ENCODE measurements around the gene FLNB. TPM values are rescaled to one million over a fixed set of nuclear protein-coding genes. Genes with fewer than 3 reads are reported as not detected.

FLNB gene
- total RNA-seq, 1 donor from 2014 or later: 521 TPM

DNA sequence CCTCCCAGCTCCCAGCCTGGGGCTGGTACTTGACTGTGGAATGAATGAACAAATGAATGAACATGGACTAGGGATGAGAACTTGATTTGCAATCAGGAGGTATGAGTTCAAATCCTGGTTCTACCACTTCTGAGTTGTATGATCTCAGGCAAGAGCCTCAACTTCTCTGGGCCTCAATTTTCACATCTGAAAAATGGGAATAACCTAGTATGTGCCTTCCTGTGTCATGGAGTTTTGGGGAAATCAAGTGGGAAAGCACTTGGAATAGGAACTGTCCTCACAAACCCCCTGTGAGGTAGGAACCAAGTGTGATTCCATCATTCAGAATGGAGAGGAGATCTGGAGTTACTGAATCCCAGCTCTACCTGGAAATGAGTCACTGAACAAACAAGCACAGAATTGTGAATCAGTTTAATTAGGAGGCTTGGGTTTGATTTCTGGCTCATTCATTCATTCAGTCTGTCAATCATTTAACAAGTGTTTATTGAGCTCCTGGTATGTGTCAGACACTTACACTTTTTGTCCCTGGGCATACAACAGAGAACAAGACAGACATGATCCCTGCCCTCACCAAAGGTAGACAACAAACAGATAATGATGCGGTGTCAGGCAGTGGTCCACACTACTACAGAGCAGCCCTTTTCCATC lies 172.8 kb downstream of the FLNB start:
- no peak for TF ChIP-seq EZH2 (IDR thresholded peaks at IDR 0.05; ENCODE audit: insufficient read depth, low read length)
- TF ChIP-seq, protein P1, sequence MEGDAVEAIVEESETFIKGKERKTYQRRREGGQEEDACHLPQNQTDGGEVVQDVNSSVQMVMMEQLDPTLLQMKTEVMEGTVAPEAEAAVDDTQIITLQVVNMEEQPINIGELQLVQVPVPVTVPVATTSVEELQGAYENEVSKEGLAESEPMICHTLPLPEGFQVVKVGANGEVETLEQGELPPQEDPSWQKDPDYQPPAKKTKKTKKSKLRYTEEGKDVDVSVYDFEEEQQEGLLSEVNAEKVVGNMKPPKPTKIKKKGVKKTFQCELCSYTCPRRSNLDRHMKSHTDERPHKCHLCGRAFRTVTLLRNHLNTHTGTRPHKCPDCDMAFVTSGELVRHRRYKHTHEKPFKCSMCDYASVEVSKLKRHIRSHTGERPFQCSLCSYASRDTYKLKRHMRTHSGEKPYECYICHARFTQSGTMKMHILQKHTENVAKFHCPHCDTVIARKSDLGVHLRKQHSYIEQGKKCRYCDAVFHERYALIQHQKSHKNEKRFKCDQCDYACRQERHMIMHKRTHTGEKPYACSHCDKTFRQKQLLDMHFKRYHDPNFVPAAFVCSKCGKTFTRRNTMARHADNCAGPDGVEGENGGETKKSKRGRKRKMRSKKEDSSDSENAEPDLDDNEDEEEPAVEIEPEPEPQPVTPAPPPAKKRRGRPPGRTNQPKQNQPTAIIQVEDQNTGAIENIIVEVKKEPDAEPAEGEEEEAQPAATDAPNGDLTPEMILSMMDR (IDR thresholded peaks at IDR 0.05; ENCODE audit: insufficient read depth, low read depth, low read length): no peak
- no peak overlapping the region for H3K4me3 Mint-ChIP-seq (ENCODE audit: unreplicated experiment)
- Histone ChIP-seq H3K9me3 (ENCODE audit: insufficient read depth, low read depth, low read length) (no peaks in the 10 kb centered on the region), H3K27me3 (ENCODE audit: insufficient read depth, low read length) (no peaks in the 10 kb centered on the region), H3K79me2 (ENCODE audit: insufficient read depth, low read length) (no peaks in the 10 kb centered on the region), H3K4me2 (ENCODE audit: low read length) (no peak overlapping the region), H3K4me1 (ENCODE audit: insufficient read depth, low read length) (peaks cover 5% of the 10 kb centered on the region), H2AFZ (ENCODE audit: low read depth, low read length) (no peak overlapping the region), H3K4me3 (ENCODE audit: insufficient read depth, low read depth, low read length) (no peak overlapping the region), H3K9ac (ENCODE audit: low read length) (no peak overlapping the region), H4K20me1 (ENCODE audit: insufficient read depth, low read length) (no peaks in the 10 kb centered on the region), H3K27ac (ENCODE audit: low read depth, low read length) (no peak overlapping the region), H3K36me3 (ENCODE audit: insufficient read depth, low read length) (no peaks in the 10 kb centered on the region)
- H3K36me3 Mint-ChIP-seq (ENCODE audit: low read depth, unreplicated experiment): no peaks in the 10 kb centered on the region
- H3K27ac Mint-ChIP-seq (ENCODE audit: unreplicated experiment): no peak overlapping the region
- FAIRE-seq (no peak), DNase-seq (ENCODE audit: low read depth) (no peak)
- H3K4me1 Mint-ChIP-seq (ENCODE audit: low read depth, unreplicated experiment): peaks cover 11% of the 10 kb centered on the region
- H3K9me3 Mint-ChIP-seq (ENCODE audit: unreplicated experiment): no peaks in the 10 kb centered on the region
- peaks cover 6% of the 10 kb centered on the region for H3K27me3 Mint-ChIP-seq (ENCODE audit: low read depth, unreplicated experiment)

- Histone ChIP-seq H3K9me3 (ENCODE audit: insufficient read depth, low read depth, low read length) (no peaks in the 10 kb centered on the region), H3K27me3 (ENCODE audit: insufficient read depth, low read length) (no peaks in the 10 kb centered on the region), H4K20me1 (ENCODE audit: insufficient read depth, low read length) (no peaks in the 10 kb centered on the region), H3K4me1 (ENCODE audit: insufficient read depth, low read length) (no peaks in the 10 kb centered on the region), H3K9ac (ENCODE audit: low read length) (no peak overlapping the region), H3K36me3 (ENCODE audit: insufficient read depth, low read length) (no peaks in the 10 kb centered on the region), H3K4me3 (ENCODE audit: insufficient read depth, low read depth, low read length) (no peak overlapping the region), H3K79me2 (ENCODE audit: insufficient read depth, low read length) (no peaks in the 10 kb centered on the region), H3K4me2 (ENCODE audit: low read length) (no peak overlapping the region), H2AFZ (ENCODE audit: low read depth, low read length) (no peak overlapping the region), H3K27ac (ENCODE audit: low read depth, low read length) (no peak overlapping the region)
- Mint-ChIP-seq H3K27ac (ENCODE audit: unreplicated experiment) (peak overlapping the region; percentile 34), H3K4me3 (ENCODE audit: unreplicated experiment) (no peak overlapping the region), H3K27me3 (ENCODE audit: low read depth, unreplicated experiment) (peaks cover 6% of the 10 kb centered on the region), H3K9me3 (ENCODE audit: unreplicated experiment) (no peaks in the 10 kb centered on the region), H3K4me1 (ENCODE audit: low read depth, unreplicated experiment) (no peaks in the 10 kb centered on the region), H3K36me3 (ENCODE audit: low read depth, unreplicated experiment) (no peaks in the 10 kb centered on the region)
- TF ChIP-seq EZH2 (IDR thresholded peaks at IDR 0.05; ENCODE audit: insufficient read depth, low read length): no peak
- TF ChIP-seq, protein P1 (IDR thresholded peaks at IDR 0.05; ENCODE audit: insufficient read depth, low read depth, low read length): no peak
- DNase-seq (ENCODE audit: low read depth): no peak
- no peak for FAIRE-seq
Measured at GRCh38 chr3:58183221-58183620, 175.0 kb downstream of the FLNB start.

DNA sequence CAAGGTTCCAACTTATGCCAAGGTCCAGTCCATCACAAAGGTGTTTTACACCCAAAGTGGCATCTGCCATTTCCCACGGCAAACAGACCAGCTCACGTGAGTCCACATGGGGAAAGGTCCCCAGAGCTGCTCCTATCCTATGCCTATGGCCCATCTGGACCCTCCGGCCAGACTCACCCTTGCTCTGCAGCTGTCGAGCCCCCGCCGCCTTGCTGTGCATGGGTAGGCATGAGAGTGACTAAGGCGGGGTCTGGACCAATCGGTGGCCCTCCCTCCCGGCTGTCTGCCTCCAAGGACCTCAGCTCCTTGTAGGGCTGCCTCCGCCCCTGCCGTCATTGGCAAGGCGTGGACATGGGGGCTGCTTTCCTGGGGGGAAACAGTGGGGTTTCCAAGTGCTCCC lies 175.7 kb downstream of the FLNB start:
- Histone ChIP-seq H3K36me3 (ENCODE audit: insufficient read depth, low read length) (no peaks in the 10 kb centered on the region), H3K4me1 (ENCODE audit: insufficient read depth, low read length) (no peaks in the 10 kb centered on the region), H3K4me3 (ENCODE audit: insufficient read depth, low read depth, low read length) (no peak overlapping the region), H3K79me2 (ENCODE audit: insufficient read depth, low read length) (no peaks in the 10 kb centered on the region), H2AFZ (ENCODE audit: low read depth, low read length) (no peak overlapping the region), H4K20me1 (ENCODE audit: insufficient read depth, low read length) (no peaks in the 10 kb centered on the region), H3K9ac (ENCODE audit: low read length) (no peak overlapping the region), H3K9me3 (ENCODE audit: insufficient read depth, low read depth, low read length) (no peaks in the 10 kb centered on the region), H3K4me2 (ENCODE audit: low read length) (no peak overlapping the region), H3K27me3 (ENCODE audit: insufficient read depth, low read length) (no peaks in the 10 kb centered on the region), H3K27ac (ENCODE audit: low read depth, low read length) (no peak overlapping the region)
- H3K27me3 Mint-ChIP-seq (ENCODE audit: low read depth, unreplicated experiment): peaks cover 10% of the 10 kb centered on the region
- no peaks in the 10 kb centered on the region for H3K36me3 Mint-ChIP-seq (ENCODE audit: low read depth, unreplicated experiment)
- H3K27ac Mint-ChIP-seq (ENCODE audit: unreplicated experiment): no peak overlapping the region
- H3K9me3 Mint-ChIP-seq (ENCODE audit: unreplicated experiment): no peaks in the 10 kb centered on the region
- TF ChIP-seq, protein P1 (IDR thresholded peaks at IDR 0.05; ENCODE audit: insufficient read depth, low read depth, low read length): no peak
- no peak for TF ChIP-seq EZH2 (IDR thresholded peaks at IDR 0.05; ENCODE audit: insufficient read depth, low read length)
- no peak overlapping the region for H3K4me3 Mint-ChIP-seq (ENCODE audit: unreplicated experiment)
- H3K4me1 Mint-ChIP-seq (ENCODE audit: low read depth, unreplicated experiment): peaks cover 2% of the 10 kb centered on the region
- DNase-seq (ENCODE audit: low read depth) (no peak), FAIRE-seq (no peak)
